ENCODE measurements around the gene HNF1A. TPM values are rescaled to one million over a fixed set of nuclear protein-coding genes. Genes with fewer than 3 reads are reported as not detected.
A peak's percentile ranks its signal among the peaks of the same experiment; 100 is the strongest.

Gene HNF1A
- total and polyA plus RNA-seq, 4 donors: 8.2 to 19.8 (median 10.6) TPM

- Histone ChIP-seq H3K36me3 (ENCODE audit: control insufficient read depth in 4 of 4, insufficient read depth in 3 of 4, low read depth in 1 of 4, low read length in 3 of 4) (peaks cover 2 to 31% (median 13%) of the 10 kb centered on the region in 4 donors), H3K9me3 (ENCODE audit: control insufficient read depth in 4 of 4, low read length in 3 of 4) (no peaks in the 10 kb centered on the region), H3K4me1 (ENCODE audit: control insufficient read depth in 4 of 4, insufficient read depth in 4 of 4, low read length in 3 of 4) (peaks cover 1 to 25% (median 13%) of the 10 kb centered on the region in 4 donors), H3K27me3 (ENCODE audit: control insufficient read depth in 4 of 4, insufficient read depth in 4 of 4, low read length in 3 of 4) (no peaks in the 10 kb centered on the region), H3K4me3 (ENCODE audit: low read depth in 1 of 3, low read length in 3 of 3) (no peak overlapping the region), H3K27ac (ENCODE audit: low read depth in 1 of 2, low read length in 2 of 2) (no peak overlapping the region), H3K9ac (ENCODE audit: low read depth in 1 of 2, low read length in 2 of 2) (no peak overlapping the region)
- no peak for DNase-seq (ENCODE audit: low spot score)
- TF ChIP-seq TAF1 (conservative IDR thresholded peaks at IDR 0.05) (no peak), SP1 (IDR thresholded peaks at IDR 0.05) (no peak), FOXA2 (IDR thresholded peaks at IDR 0.05) (no peak), YY1 (IDR thresholded peaks at IDR 0.05) (no peak), CTCF (IDR thresholded peaks at IDR 0.05; ENCODE audit: low read depth, low read length, missing input control) (no peak), RXRA (IDR thresholded peaks at IDR 0.05) (no peak)
- 91% methylated on average over 16 of the region's 16 CpGs for WGBS
Observed at GRCh38 chr12:121001841-121002483, 23.6 kb downstream of the HNF1A start.

- no peak overlapping the region for H3K9ac ChIP-seq (ENCODE audit: low read depth in 1 of 2, low read length in 2 of 2)
- TF ChIP-seq RAD21 (IDR thresholded peaks at IDR 0.05) (peak in 1 of 2 donors; percentile 59), GABPA (IDR thresholded peaks at IDR 0.05 in 1 of 2, conservative IDR thresholded peaks at IDR 0.05 in 1 of 2) (no peak), CTCF (IDR thresholded peaks at IDR 0.05; ENCODE audit: low read depth, low read length, missing input control) (peak; percentile 16)
- TF ChIP-seq, protein P1, sequence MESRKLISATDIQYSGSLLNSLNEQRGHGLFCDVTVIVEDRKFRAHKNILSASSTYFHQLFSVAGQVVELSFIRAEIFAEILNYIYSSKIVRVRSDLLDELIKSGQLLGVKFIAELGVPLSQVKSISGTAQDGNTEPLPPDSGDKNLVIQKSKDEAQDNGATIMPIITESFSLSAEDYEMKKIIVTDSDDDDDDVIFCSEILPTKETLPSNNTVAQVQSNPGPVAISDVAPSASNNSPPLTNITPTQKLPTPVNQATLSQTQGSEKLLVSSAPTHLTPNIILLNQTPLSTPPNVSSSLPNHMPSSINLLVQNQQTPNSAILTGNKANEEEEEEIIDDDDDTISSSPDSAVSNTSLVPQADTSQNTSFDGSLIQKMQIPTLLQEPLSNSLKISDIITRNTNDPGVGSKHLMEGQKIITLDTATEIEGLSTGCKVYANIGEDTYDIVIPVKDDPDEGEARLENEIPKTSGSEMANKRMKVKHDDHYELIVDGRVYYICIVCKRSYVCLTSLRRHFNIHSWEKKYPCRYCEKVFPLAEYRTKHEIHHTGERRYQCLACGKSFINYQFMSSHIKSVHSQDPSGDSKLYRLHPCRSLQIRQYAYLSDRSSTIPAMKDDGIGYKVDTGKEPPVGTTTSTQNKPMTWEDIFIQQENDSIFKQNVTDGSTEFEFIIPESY (IDR thresholded peaks at IDR 0.05): no peak
- no peak for DNase-seq (ENCODE audit: low spot score)
- 78% methylated on average over 4 of the region's 4 CpGs for WGBS
- H3K4me3 ChIP-seq (ENCODE audit: low read depth in 1 of 3, low read length in 3 of 3): no peak overlapping the region
- no peak overlapping the region for H3K27ac ChIP-seq (ENCODE audit: low read depth in 1 of 2, low read length in 2 of 2)
- H3K4me1 ChIP-seq (ENCODE audit: control insufficient read depth in 4 of 4, insufficient read depth in 4 of 4, low read length in 3 of 4): peaks cover 1 to 16% (median 10%) of the 10 kb centered on the region in 4 donors
- no peaks in the 10 kb centered on the region for H3K27me3 ChIP-seq (ENCODE audit: control insufficient read depth in 4 of 4, insufficient read depth in 4 of 4, low read length in 3 of 4)
- H3K36me3 ChIP-seq (ENCODE audit: control insufficient read depth in 4 of 4, insufficient read depth in 3 of 4, low read depth in 1 of 4, low read length in 3 of 4): peaks cover 2 to 29% (median 13%) of the 10 kb centered on the region in 4 donors
- H3K9me3 ChIP-seq (ENCODE audit: control insufficient read depth in 4 of 4, low read length in 3 of 4): no peaks in the 10 kb centered on the region
Observed at GRCh38 chr12:121003650-121004049, 25.3 kb downstream of the HNF1A start.

DNA sequence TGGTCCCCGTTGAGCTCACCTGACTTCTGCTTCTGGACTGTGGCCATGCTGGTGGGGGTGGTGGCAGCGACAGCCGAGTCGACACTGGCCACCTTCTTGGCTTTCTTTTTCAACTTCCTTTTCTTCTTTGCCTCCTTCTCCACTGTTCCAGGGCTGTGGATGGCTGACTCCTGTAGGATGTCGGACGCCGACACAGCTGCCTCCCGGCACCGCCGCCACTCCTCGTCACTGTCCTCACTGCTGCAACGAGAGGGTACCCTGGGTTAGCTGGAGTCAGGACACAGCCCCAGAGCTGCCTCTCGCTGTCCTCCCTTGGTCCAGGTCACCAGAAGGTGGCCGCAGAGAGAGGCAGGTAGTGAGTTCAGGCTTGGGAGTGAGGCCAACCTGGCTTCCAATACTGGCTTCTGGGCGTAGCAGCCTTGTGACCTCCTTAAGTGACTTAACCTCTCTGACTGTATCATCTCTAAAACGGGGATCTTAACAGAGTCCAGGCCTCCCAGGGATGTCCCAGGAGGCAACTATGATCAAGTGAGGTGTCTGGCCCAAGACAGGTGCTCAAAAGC lies 26.0 kb downstream of the HNF1A start:
- DNase-seq (ENCODE audit: low spot score): no peak
- Histone ChIP-seq H3K9ac (ENCODE audit: low read depth in 1 of 2, low read length in 2 of 2) (no peak overlapping the region), H3K4me3 (ENCODE audit: low read depth in 1 of 3, low read length in 3 of 3) (no peak overlapping the region), H3K4me1 (ENCODE audit: control insufficient read depth in 4 of 4, insufficient read depth in 4 of 4, low read length in 3 of 4) (peaks cover 1 to 9% (median 7%) of the 10 kb centered on the region in 4 donors), H3K27ac (ENCODE audit: low read depth in 1 of 2, low read length in 2 of 2) (no peak overlapping the region), H3K27me3 (ENCODE audit: control insufficient read depth in 4 of 4, insufficient read depth in 4 of 4, low read length in 3 of 4) (no peaks in the 10 kb centered on the region), H3K9me3 (ENCODE audit: control insufficient read depth in 4 of 4, low read length in 3 of 4) (no peaks in the 10 kb centered on the region), H3K36me3 (ENCODE audit: control insufficient read depth in 4 of 4, insufficient read depth in 3 of 4, low read depth in 1 of 4, low read length in 3 of 4) (peaks cover 2 to 29% (median 14%) of the 10 kb centered on the region in 4 donors)
- WGBS: 73% methylated on average over 16 of the region's 16 CpGs
- no peak for TF ChIP-seq GABPA (IDR thresholded peaks at IDR 0.05 in 1 of 2, conservative IDR thresholded peaks at IDR 0.05 in 1 of 2)
- no peak for TF ChIP-seq MAX (IDR thresholded peaks at IDR 0.05)
- TF ChIP-seq RAD21 (IDR thresholded peaks at IDR 0.05): no peak
- TF ChIP-seq TAF1 (conservative IDR thresholded peaks at IDR 0.05): no peak
- TF ChIP-seq, protein P2, sequence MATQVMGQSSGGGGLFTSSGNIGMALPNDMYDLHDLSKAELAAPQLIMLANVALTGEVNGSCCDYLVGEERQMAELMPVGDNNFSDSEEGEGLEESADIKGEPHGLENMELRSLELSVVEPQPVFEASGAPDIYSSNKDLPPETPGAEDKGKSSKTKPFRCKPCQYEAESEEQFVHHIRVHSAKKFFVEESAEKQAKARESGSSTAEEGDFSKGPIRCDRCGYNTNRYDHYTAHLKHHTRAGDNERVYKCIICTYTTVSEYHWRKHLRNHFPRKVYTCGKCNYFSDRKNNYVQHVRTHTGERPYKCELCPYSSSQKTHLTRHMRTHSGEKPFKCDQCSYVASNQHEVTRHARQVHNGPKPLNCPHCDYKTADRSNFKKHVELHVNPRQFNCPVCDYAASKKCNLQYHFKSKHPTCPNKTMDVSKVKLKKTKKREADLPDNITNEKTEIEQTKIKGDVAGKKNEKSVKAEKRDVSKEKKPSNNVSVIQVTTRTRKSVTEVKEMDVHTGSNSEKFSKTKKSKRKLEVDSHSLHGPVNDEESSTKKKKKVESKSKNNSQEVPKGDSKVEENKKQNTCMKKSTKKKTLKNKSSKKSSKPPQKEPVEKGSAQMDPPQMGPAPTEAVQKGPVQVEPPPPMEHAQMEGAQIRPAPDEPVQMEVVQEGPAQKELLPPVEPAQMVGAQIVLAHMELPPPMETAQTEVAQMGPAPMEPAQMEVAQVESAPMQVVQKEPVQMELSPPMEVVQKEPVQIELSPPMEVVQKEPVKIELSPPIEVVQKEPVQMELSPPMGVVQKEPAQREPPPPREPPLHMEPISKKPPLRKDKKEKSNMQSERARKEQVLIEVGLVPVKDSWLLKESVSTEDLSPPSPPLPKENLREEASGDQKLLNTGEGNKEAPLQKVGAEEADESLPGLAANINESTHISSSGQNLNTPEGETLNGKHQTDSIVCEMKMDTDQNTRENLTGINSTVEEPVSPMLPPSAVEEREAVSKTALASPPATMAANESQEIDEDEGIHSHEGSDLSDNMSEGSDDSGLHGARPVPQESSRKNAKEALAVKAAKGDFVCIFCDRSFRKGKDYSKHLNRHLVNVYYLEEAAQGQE (IDR thresholded peaks at IDR 0.05): no peak
- TF ChIP-seq SP1 (IDR thresholded peaks at IDR 0.05): no peak
- no peak for TF ChIP-seq FOXA2 (IDR thresholded peaks at IDR 0.05)
- TF ChIP-seq ATF3 (IDR thresholded peaks at IDR 0.05): no peak
- no peak for TF ChIP-seq JUND (IDR thresholded peaks at IDR 0.05)
- TF ChIP-seq HNF4A (conservative IDR thresholded peaks at IDR 0.05): no peak
- TF ChIP-seq RXRA (IDR thresholded peaks at IDR 0.05): no peak
- no peak for TF ChIP-seq HNF4G (IDR thresholded peaks at IDR 0.05)
- no peak for TF ChIP-seq YY1 (IDR thresholded peaks at IDR 0.05)
- TF ChIP-seq NR2F2 (IDR thresholded peaks at IDR 0.05): no peak
